HepG2 (cell line): Measurements from ENCODE around the gene PHKG1. TPM values are rescaled to one million over a fixed set of nuclear protein-coding genes. Genes with fewer than 3 reads are reported as not detected.
A peak's percentile ranks its signal among the peaks of the same experiment; 100 is the strongest.

Experiments used
- AHDC1 ChIP-seq: sonication (generic); formaldehyde crosslinking; IDR thresholded peaks from 2 replicates; pipeline ENCODE4 v1.5.1; 2020; ENCODE audit warnings: mild to moderate bottlenecking, missing genetic modification reagents, borderline replicate concordance
- ARID2 ChIP-seq: sonication (generic); formaldehyde crosslinking; IDR thresholded peaks from 2 replicates; pipeline ENCODE4 v1.8.1; 2022; ENCODE audit warnings: mild to moderate bottlenecking, missing genetic modification reagents, borderline replicate concordance
- ATF1 ChIP-seq: IDR thresholded peaks from 2 replicates; pipeline ENCODE4 v1.6.1; 2016; ENCODE audit warnings: mild to moderate bottlenecking, control low read depth
- DMTF1 ChIP-seq: sonication (generic); formaldehyde crosslinking; IDR thresholded peaks from 2 replicates; pipeline ENCODE4 v1.4.0; 2020; ENCODE audit warnings: mild to moderate bottlenecking, missing genetic modification reagents
- ISL2 ChIP-seq: sonication (generic); formaldehyde crosslinking; IDR thresholded peaks from 2 replicates; pipeline ENCODE4 v1.5.0; 2020; ENCODE audit warnings: missing genetic modification reagents
- MYC ChIP-seq: sonication (generic); formaldehyde crosslinking; IDR thresholded peaks from 2 replicates; pipeline ENCODE4 v1.9.0; 2021; ENCODE audit warnings: missing genetic modification reagents, borderline replicate concordance
- NFKB2 ChIP-seq: sonication (generic); formaldehyde crosslinking; IDR thresholded peaks from 2 replicates; pipeline ENCODE4 v1.4.0; 2020; ENCODE audit warnings: missing genetic modification reagents, borderline replicate concordance
- SIN3B ChIP-seq: fragments of 150-350 bp; IDR thresholded peaks from 2 replicates; pipeline ENCODE4 v1.6.1; 2014; ENCODE audit warnings: low read length
- SIX4 ChIP-seq: sonication (generic); formaldehyde crosslinking; IDR thresholded peaks from 2 replicates; pipeline ENCODE4 v1.4.0; 2020; ENCODE audit warnings: missing genetic modification reagents
- SNRNP70 ChIP-seq: fragments of 200-400 bp; formaldehyde crosslinking; IDR thresholded peaks from 2 replicates; pipeline ENCODE4 v1.6.1; 2017; ENCODE audit warnings: mild to moderate bottlenecking, low read depth, low read length, moderate library complexity
- ZBTB39 ChIP-seq: sonication (generic); formaldehyde crosslinking; IDR thresholded peaks from 2 replicates; pipeline ENCODE4 v1.5.0; 2020; ENCODE audit warnings: missing genetic modification reagents
- ZNF10 ChIP-seq: sonication (generic); formaldehyde crosslinking; IDR thresholded peaks from 2 replicates; pipeline ENCODE4 v1.4.0; 2020; ENCODE audit warnings: mild to moderate bottlenecking, low read depth, missing genetic modification reagents, borderline replicate concordance
- ZNF512 ChIP-seq: sonication (generic); formaldehyde crosslinking; IDR thresholded peaks from 2 replicates; pipeline ENCODE4 v1.4.0; 2020; ENCODE audit warnings: mild to moderate bottlenecking, missing genetic modification reagents
- ZNF766 ChIP-seq: sonication (generic); formaldehyde crosslinking; IDR thresholded peaks from 2 replicates; pipeline ENCODE4 v1.5.0; 2020; ENCODE audit warnings: missing genetic modification reagents, borderline replicate concordance
- ZSCAN12 ChIP-seq: sonication (generic); formaldehyde crosslinking; IDR thresholded peaks from 2 replicates; pipeline ENCODE4 v1.9.0; 2021; ENCODE audit warnings: mild to moderate bottlenecking, missing genetic modification reagents
- polyA plus RNA-seq, 8 experiments: library from polyadenylated mRNA; depleted of rRNA in 3 of 8; stranded (reverse) in 7 of 8; unstranded in 1 of 8; fragments of >200 nt; fragmentation: Illumina TruSeq in 4 of 8; extraction: Trizol in 4 of 8; gene quantifications; 2 replicates each; pipeline versions ENCODE4 v1.2.1 to v1.2.3, GENCODE V29; 2011 to 2016; ENCODE audit warnings: low read depth in 4 of 8, missing spikeins in 1 of 8, mixed read lengths in 1 of 8; ENCODE audit not compliant: insufficient read depth in 1 of 8
- total RNA-seq, 5 experiments: library from RNA; depleted of rRNA; stranded (reverse); fragments of >200 nt; fragmentation: Illumina TruSeq; extraction: Trizol; gene quantifications; 2 replicates each; pipeline ENCODE4 v1.2.3, GENCODE V29; 2016; ENCODE audit warnings: low read depth in 1 of 5

The PHKG1 gene
- total and polyA plus RNA-seq, 2 of the 13 experiments (the other 11 are each of a cell fraction or from before 2014, with no cell fraction given), result 0.44 to 0.71 TPM

- TF ChIP-seq SIX4 (CRISPR knock-in tag) (no peak), ZNF512 (0 out of 2 replicates have a peak, but pooled peaks have one; percentile 40), ATF1 (CRISPR knock-in tag) (no peak), ZSCAN12 (CRISPR knock-in tag) (no peak), DMTF1 (CRISPR knock-in tag) (no peak), ZNF10 (CRISPR knock-in tag) (no peak), ZNF766 (CRISPR knock-in tag) (no peak), MYC (CRISPR knock-in tag) (no peak; the same call in 1 of the 2 replicates), NFKB2 (CRISPR knock-in tag) (peak; percentile 87; the same call in 1 of the 2 replicates), ZBTB39 (CRISPR knock-in tag) (no peak), SNRNP70 (no peak), AHDC1 (CRISPR knock-in tag) (no peak), SIN3B (no peak), ARID2 (CRISPR knock-in tag) (no peak), ISL2 (CRISPR knock-in tag) (peak; percentile 65; the same call in 1 of the 2 replicates)
Observed at GRCh38 chr7:56033671-56034432, 58.9 kb downstream of the PHKG1 start (continued).
